ENCODE results near the gene RNF19B. TPM values are rescaled to one million over a fixed set of nuclear protein-coding genes. Genes with fewer than 3 reads are reported as not detected.

Gene RNF19B
- total RNA-seq, 1 donor from 2014 or later, result 24.6 TPM

DNA sequence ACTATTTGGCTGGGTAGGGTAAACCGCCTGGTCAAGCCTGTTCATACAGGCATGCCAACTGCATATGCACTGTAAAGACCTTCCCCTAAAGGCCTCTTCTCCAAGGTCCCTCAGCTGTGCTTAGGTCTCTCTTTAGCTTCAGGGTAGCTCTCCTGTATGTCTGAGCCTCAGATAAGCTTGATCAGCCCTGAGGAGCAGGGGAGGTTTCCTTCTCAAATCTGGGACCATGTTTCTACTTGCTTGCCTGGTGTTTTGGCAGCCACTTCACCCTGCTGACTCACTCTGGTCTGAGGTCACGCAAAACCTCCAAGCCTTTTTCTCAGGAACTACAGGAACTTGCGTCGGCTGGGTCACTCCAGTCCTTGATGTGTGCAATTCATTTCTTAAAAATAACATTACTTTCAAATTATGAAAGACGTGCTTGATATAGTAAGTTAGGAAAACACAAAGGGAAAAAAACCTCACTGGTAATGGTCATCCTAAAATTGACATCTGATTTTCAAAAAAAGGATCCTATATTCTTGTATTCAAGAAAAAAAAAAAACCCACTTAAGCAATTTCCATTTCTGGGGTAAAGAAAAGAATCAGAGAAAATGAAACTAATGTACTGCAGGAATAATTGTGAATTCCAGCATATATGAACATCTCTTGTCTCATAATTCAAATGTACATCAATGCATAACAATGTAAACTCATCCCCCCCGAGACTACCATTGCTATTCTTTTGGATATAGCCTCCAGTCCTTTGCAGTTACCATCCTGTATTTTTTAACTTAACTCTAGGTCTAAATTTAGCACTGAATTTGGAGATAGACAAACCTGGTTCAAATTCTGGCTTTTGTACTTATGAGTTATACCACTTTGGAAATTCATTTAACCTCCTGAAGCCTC, 24.8 kb upstream of the RNF19B start:
- intact Hi-C loops (cut with DNase I), result no loop called here
- TF ChIP-seq, protein P1, sequence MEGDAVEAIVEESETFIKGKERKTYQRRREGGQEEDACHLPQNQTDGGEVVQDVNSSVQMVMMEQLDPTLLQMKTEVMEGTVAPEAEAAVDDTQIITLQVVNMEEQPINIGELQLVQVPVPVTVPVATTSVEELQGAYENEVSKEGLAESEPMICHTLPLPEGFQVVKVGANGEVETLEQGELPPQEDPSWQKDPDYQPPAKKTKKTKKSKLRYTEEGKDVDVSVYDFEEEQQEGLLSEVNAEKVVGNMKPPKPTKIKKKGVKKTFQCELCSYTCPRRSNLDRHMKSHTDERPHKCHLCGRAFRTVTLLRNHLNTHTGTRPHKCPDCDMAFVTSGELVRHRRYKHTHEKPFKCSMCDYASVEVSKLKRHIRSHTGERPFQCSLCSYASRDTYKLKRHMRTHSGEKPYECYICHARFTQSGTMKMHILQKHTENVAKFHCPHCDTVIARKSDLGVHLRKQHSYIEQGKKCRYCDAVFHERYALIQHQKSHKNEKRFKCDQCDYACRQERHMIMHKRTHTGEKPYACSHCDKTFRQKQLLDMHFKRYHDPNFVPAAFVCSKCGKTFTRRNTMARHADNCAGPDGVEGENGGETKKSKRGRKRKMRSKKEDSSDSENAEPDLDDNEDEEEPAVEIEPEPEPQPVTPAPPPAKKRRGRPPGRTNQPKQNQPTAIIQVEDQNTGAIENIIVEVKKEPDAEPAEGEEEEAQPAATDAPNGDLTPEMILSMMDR (IDR thresholded peaks at IDR 0.05), result no peak
- TF ChIP-seq POLR2AphosphoS5 (IDR thresholded peaks at IDR 0.05; ENCODE audit: insufficient read depth in 1 of 2, low read depth in 1 of 2), result peak; percentile 12 to 91
- DNase-seq (ENCODE audit: extremely low spot score in 2 of 2), result peak in 1 of 2 donors; percentile 94
- no peak overlapping the region for H3K4me3 ChIP-seq
- H3K9me3 ChIP-seq, result no peaks in the 10 kb centered on the region
- peak overlapping the region; percentile 70 for H3K27ac ChIP-seq
- no peaks in the 10 kb centered on the region for H3K27me3 ChIP-seq
- H3K4me1 ChIP-seq, result peaks cover 46% of the 10 kb centered on the region
- H3K36me3 ChIP-seq, result no peaks in the 10 kb centered on the region

DNA sequence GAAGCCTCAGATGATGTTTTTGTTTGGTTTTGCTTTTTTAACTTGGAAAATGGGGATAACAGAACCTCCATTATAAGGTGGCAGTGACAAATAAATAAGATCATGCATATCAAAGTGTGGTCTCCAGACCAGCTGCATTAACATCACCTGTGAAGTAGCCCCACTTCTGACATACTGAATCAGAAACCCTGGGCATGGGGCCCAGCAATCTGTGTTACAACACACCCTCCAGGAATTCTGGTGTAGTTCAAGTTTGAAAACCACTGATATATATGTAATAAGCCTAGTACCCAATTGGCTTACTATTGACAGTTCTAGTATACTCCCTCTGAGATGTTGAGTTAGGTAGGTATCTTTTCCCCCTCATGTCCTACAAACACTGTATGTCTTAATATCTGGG, 24.1 kb upstream of the RNF19B start:
- intact Hi-C loops (cut with DNase I), result no loop called here

DNA sequence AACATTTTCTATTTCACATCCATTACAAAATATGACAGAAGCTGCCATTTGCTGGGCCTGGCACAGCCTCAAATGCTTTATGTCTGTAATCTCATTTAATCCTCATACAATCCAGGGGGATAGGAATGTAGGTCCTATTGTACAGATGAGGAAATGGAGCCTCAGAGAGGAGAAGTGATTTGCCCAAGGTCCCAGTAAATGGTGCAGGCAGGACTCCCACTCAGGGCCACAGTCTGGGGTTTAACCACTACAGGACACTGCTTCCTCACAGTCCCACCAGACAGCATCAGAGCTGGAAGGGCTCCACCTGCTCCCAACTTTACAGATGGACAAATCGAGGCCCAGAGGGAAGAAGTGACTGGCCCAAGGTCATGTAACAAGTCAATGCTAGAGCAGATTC, 20.6 kb upstream of the RNF19B start:
- intact Hi-C loops (cut with DNase I), result no loop called here
- no peak overlapping the region for H3K27ac ChIP-seq
- H3K9me3 ChIP-seq, result no peaks in the 10 kb centered on the region
- TF ChIP-seq POLR2A (IDR thresholded peaks at IDR 0.05) (no peak), POLR2AphosphoS5 (IDR thresholded peaks at IDR 0.05; ENCODE audit: insufficient read depth in 1 of 2, low read depth in 1 of 2) (no peak)
- TF ChIP-seq, protein P1 (IDR thresholded peaks at IDR 0.05), result no peak
- no peak overlapping the region for H3K4me3 ChIP-seq
- H3K4me1 ChIP-seq, result peaks cover 44% of the 10 kb centered on the region
- no peaks in the 10 kb centered on the region for H3K27me3 ChIP-seq
- no peaks in the 10 kb centered on the region for H3K36me3 ChIP-seq
- DNase-seq (ENCODE audit: extremely low spot score in 2 of 2), result no peak

More for the DNA sequence above, 24.1 kb upstream of the RNF19B start:
- no peak overlapping the region for H3K4me3 ChIP-seq
- no peaks in the 10 kb centered on the region for H3K9me3 ChIP-seq
- TF ChIP-seq POLR2AphosphoS5 (IDR thresholded peaks at IDR 0.05; ENCODE audit: insufficient read depth in 1 of 2, low read depth in 1 of 2), result no peak
- TF ChIP-seq, protein P1 (IDR thresholded peaks at IDR 0.05), result no peak
- TF ChIP-seq POLR2A (IDR thresholded peaks at IDR 0.05), result no peak
- DNase-seq (ENCODE audit: extremely low spot score in 2 of 2), result no peak
- H3K27ac ChIP-seq, result peak overlapping the region; percentile 70
- no peaks in the 10 kb centered on the region for H3K36me3 ChIP-seq
- H3K27me3 ChIP-seq, result no peaks in the 10 kb centered on the region
- H3K4me1 ChIP-seq, result peaks cover 53% of the 10 kb centered on the region

DNA sequence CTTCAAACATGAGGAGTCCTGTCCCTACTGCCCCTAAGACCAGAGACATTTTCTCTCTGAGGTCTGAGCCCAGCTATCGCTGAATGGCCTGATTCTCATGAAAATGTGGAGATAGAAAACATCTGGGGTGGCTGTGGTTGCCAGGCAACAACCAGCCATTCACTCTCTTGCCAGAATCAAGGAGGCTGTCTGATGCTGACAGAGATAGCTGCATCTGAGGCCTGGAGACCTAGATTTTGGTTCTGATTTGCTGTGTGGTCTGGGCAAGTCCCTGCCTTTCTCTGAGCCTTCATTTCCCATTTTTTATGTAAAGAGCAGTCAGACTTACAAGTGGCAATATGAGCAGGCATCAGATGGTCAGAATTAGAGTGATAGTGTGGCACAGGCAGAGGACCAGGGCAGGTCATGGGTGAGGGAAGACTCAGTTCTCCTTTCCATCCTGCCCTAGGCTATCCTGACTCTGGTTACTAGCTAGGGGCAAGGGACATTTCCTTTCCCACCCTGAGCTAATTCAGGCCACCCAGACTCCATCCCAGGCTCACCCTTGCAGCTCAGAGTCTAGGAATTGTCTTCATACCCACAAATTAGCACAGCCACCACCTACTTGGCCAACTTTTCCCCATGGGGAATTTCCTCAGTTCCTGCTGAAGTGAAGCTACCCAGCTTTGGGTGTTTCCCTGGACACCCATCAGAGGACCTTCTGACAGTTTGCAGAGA, 20.0 kb upstream of the RNF19B start:
- Histone ChIP-seq H3K36me3 (no peaks in the 10 kb centered on the region), H3K4me1 (peaks cover 39% of the 10 kb centered on the region), H3K9me3 (no peaks in the 10 kb centered on the region), H3K27me3 (no peaks in the 10 kb centered on the region), H3K27ac (no peak overlapping the region), H3K4me3 (no peak overlapping the region)
- no peak for DNase-seq (ENCODE audit: extremely low spot score in 2 of 2)
- intact Hi-C loops (cut with DNase I), result no loop called here
- TF ChIP-seq POLR2AphosphoS5 (IDR thresholded peaks at IDR 0.05; ENCODE audit: insufficient read depth in 1 of 2, low read depth in 1 of 2) (no peak), POLR2A (IDR thresholded peaks at IDR 0.05) (no peak)
- TF ChIP-seq, protein P1 (IDR thresholded peaks at IDR 0.05), result no peak

All from vagina (tissue), 2 donors.